K562 (cell line): ENCODE data around the gene SPAG9. TPM values are rescaled to one million over a fixed set of nuclear protein-coding genes. Genes with fewer than 3 reads are reported as not detected.

Experiments
- ARID3B ChIP-seq: fragments of 250-450 bp; sonication (Bioruptor Pico); IDR thresholded peaks from 2 replicates; pipeline ENCODE4 v1.4.0; 2020; ENCODE audit warnings: borderline replicate concordance
- ARNT ChIP-seq, 2 experiments: fragments of 450-650 bp; IDR thresholded peaks; 2 replicates each; pipeline ENCODE4 v1.6.1; 2016; ENCODE audit warnings: mild to moderate bottlenecking in 1 of 2
- BMI1 ChIP-seq: fragments of 150-350 bp; IDR thresholded peaks from 2 replicates; pipeline ENCODE4 v1.6.1; 2014; ENCODE audit warnings: low read length
- CHD4 ChIP-seq: fragments of 200-600 bp; sonication (generic); IDR thresholded peaks from 3 replicates; pipeline ENCODE4 v1.6.1; 2012; ENCODE audit warnings: low read depth, mild to moderate bottlenecking, mixed read lengths, low read length, inconsistent platforms; ENCODE audit not compliant: insufficient read depth, insufficient replicate concordance, poor library complexity, severe bottlenecking
- E2F6 ChIP-seq, 2 experiments: IDR thresholded peaks; 2 replicates each; pipeline ENCODE4 v1.6.1; 2011; ENCODE audit warnings: borderline replicate concordance in 1 of 2, control low read depth in 1 of 2, low read depth in 1 of 2, low read length in 1 of 2, mild to moderate bottlenecking in 1 of 2, mixed read lengths in 1 of 2, moderate library complexity in 1 of 2; ENCODE audit not compliant: insufficient read depth in 1 of 2, insufficient read length in 1 of 2, poor library complexity in 1 of 2, severe bottlenecking in 1 of 2; ENCODE audit errors: extremely low read depth in 1 of 2
- E2F8 ChIP-seq: fragments of 450-650 bp; IDR thresholded peaks from 2 replicates; pipeline ENCODE4 v1.7.1; 2018; ENCODE audit warnings: mild to moderate bottlenecking, low read depth; ENCODE audit not compliant: partially characterized antibody
- FIP1L1 ChIP-seq: fragments of 200-400 bp; formaldehyde crosslinking; IDR thresholded peaks from 2 replicates; pipeline ENCODE4 v1.6.1; 2018; ENCODE audit warnings: mild to moderate bottlenecking, low read depth, low read length; ENCODE audit not compliant: poor library complexity, severe bottlenecking
- KDM1A ChIP-seq, 2 experiments: fragments of 450-650 bp; IDR thresholded peaks; 2 replicates each; pipeline ENCODE4 v1.6.1; 2016; ENCODE audit warnings: mild to moderate bottlenecking in 2 of 2
- MED1 ChIP-seq: sonication (generic); formaldehyde crosslinking; IDR thresholded peaks from 2 replicates; pipeline ENCODE4 v1.8.1; 2023; ENCODE audit warnings: missing genetic modification reagents, borderline replicate concordance
- MEF2A ChIP-seq: IDR thresholded peaks from 2 replicates; pipeline ENCODE4 v1.6.1; 2011; ENCODE audit warnings: low read depth, mild to moderate bottlenecking, low read length, moderate library complexity; ENCODE audit not compliant: control insufficient read depth
- MYC ChIP-seq, 2 experiments: fragments of 250-450 bp in 1 of 2; sonication (Bioruptor Pico) in 1 of 2; IDR thresholded peaks; 2 replicates each; pipeline versions ENCODE4 v1.5.1 to v1.6.1; 2012 to 2021; ENCODE audit warnings: low read depth in 2 of 2, borderline replicate concordance in 1 of 2, improper control_type of control experiment in 1 of 2, low read length in 1 of 2, mild to moderate bottlenecking in 1 of 2, moderate library complexity in 1 of 2
- PRDM10 ChIP-seq: fragments of 450-650 bp; IDR thresholded peaks from 2 replicates; pipeline ENCODE4 v1.6.1; 2018; ENCODE audit not compliant: partially characterized antibody
- ZNF197 ChIP-seq: fragments of 200-800 bp; sonication (Bioruptor generic); IDR thresholded peaks from 2 replicates; pipeline ENCODE4 v1.6.1; 2016; ENCODE audit warnings: low read depth, missing genetic modification characterization, missing compliant biosample characterization
- ZNF507 ChIP-seq: conservative IDR thresholded peaks from 2 replicates; pipeline ENCODE4 v1.6.1; 2017; ENCODE audit warnings: missing genetic modification characterization, missing compliant biosample characterization
- ZNF644 ChIP-seq: fragments of 200-800 bp; sonication (Bioruptor generic); IDR thresholded peaks from 2 replicates; pipeline ENCODE4 v1.6.1; 2016; ENCODE audit warnings: low read depth, missing genetic modification characterization, missing compliant biosample characterization
- polyA plus RNA-seq, 8 experiments: library from polyadenylated mRNA; depleted of rRNA in 4 of 8; stranded (reverse) in 5 of 8; unstranded in 3 of 8; fragments of >200 nt; fragmentation: Nextera tagmentation in 2 of 8; fragmentation: Illumina TruSeq in 1 of 8; extraction: Ambion mirVana in 2 of 8; extraction: Trizol in 1 of 8; gene quantifications; 2 replicates each; pipeline versions ENCODE4 v1.2.1 to v1.2.3, GENCODE V29; 2011 to 2014; ENCODE audit warnings: inconsistent platforms in 1 of 8, missing spikeins in 1 of 8
- total RNA-seq, 7 experiments: library from RNA; depleted of rRNA in 6 of 7; stranded (reverse); fragments of >200 nt in 6 of 7; fragmentation: Illumina TruSeq in 2 of 7; extraction: Trizol in 2 of 7; gene quantifications; 2 replicates each; pipeline versions ENCODE4 v1.2.1 to v1.2.3, GENCODE V29; 2011 to 2021; ENCODE audit warnings: low replicate concordance in 1 of 7

The SPAG9 gene
- total and polyA plus RNA-seq, 9 of the 15 experiments (the other 6 are each of a cell fraction or from before 2014, with no cell fraction given), result 12.2 to 99.2 (median 58.2) TPM

- TF ChIP-seq MYC (IDR thresholded peaks at IDR 0.05; ENCODE audit: low read depth, low read length) (peak; percentile 100), MYC (CRISPR knock-in tag; IDR thresholded peaks at IDR 0.05; ENCODE audit: borderline replicate concordance, low read depth) (peak; percentile 100), CHD4 (no peak), MEF2A (peak; percentile 70), MED1 (no peak), BMI1 (peak; percentile 66), PRDM10 (peak; percentile 46), ARID3B (CRISPR knock-in tag) (no peak), ZNF197 (0 out of 2 replicates have a peak, but pooled peaks have one; percentile 31), FIP1L1 (peak; percentile 72), ARNT (IDR thresholded peaks at IDR 0.05) (peak; percentile 95 to 96), ZNF644 (tag) (no peak; the same call in 1 of the 2 replicates), E2F8 (peak; percentile 96), ZNF507 (tag) (no peak), KDM1A (IDR thresholded peaks at IDR 0.05) (no peak), E2F6 (IDR thresholded peaks at IDR 0.05; ENCODE audit: borderline replicate concordance in 1 of 2, extremely low read depth in 1 of 2, insufficient read depth in 1 of 2, insufficient read length in 1 of 2, low read depth in 1 of 2, low read length in 1 of 2, poor library complexity in 1 of 2, severe bottlenecking in 1 of 2) (peak; percentile 88 to 92)
Observed at GRCh38 chr17:51153210-51154072, 32.8 kb upstream of the SPAG9 start, which contains the start of gene NME1 (continued).
